ENCODE measurements around the gene OR56A1. TPM values are rescaled to one million over a fixed set of nuclear protein-coding genes. Genes with fewer than 3 reads are reported as not detected.

The OR56A1 gene
- total and polyA plus RNA-seq, 2 donors (not counting 1 experiment from before 2014, with no cell fraction given) = not detected

DNA sequence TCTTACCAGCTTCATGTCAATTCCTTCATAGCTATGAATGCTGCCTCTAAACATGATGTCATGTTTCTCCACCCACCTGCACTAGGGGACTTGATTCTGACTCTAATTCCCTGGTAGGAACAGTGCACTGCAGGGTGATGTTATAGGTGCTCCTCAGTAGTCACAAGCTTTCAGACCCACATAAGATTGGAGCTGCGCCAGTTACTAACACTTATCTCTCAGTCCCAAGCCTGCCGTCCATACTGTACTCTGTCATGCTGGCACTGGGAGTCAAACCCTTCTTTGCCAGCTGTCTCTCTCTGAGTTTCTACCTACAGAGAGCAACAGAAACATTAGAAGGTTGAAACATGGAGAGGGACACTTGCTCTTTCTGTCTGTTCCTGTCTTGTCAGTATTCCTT, 5.5 kb downstream of the OR56A1 start:
- Histone ChIP-seq H3K27ac (ENCODE audit: low read length in 2 of 2) (no peak overlapping the region), H3K36me3 (replicated peaks in 1 of 2; ENCODE audit: control extremely low read depth in 1 of 2, control insufficient read depth in 1 of 2, extremely low read depth in 1 of 2, insufficient read depth in 2 of 2, low read length in 1 of 2) (no peaks in the 10 kb centered on the region), H4K20me1 (ENCODE audit: control insufficient read depth, insufficient read depth, low read length, poor library complexity, severe bottlenecking) (no peaks in the 10 kb centered on the region), H3K27me3 (replicated peaks in 1 of 4; ENCODE audit: control extremely low read depth in 1 of 4, control insufficient read depth in 3 of 4, insufficient read depth in 4 of 4, low read length in 3 of 4) (no peaks in the 10 kb centered on the region), H3K4me2 (replicated peaks; ENCODE audit: low read depth, low read length, poor library complexity, severe bottlenecking) (no peak overlapping the region), H3K9ac (ENCODE audit: low read length) (no peak overlapping the region), H3K9me3 (ENCODE audit: control extremely low read depth in 1 of 3, control insufficient read depth in 2 of 3, insufficient read depth in 1 of 3, low read length in 2 of 3) (no peaks in the 10 kb centered on the region), H3K4me3 (ENCODE audit: control extremely low read depth in 1 of 5, extremely low read depth in 1 of 5, insufficient read depth in 1 of 5, low read depth in 2 of 5, low read length in 4 of 5) (no peak overlapping the region), H3K4me1 (ENCODE audit: control insufficient read depth in 2 of 2, insufficient read depth in 2 of 2, low read length in 2 of 2) (no peaks in the 10 kb centered on the region), H3K79me2 (ENCODE audit: control insufficient read depth, insufficient read depth, low read length) (no peaks in the 10 kb centered on the region), H2AFZ (ENCODE audit: insufficient read depth, low read depth, low read length, poor library complexity, severe bottlenecking) (no peak overlapping the region)
- ChIA-PET POLR2A (no interaction called here), CTCF (interaction anchor here (2.3 kb wide), 1 partner anchor 328 kb away, joined by 11 read pairs; no protein-coding TSS in a partner anchor)
- H3K9me3 Mint-ChIP-seq (ENCODE audit: insufficient read depth) = no peaks in the 10 kb centered on the region
- TF ChIP-seq, protein P1, sequence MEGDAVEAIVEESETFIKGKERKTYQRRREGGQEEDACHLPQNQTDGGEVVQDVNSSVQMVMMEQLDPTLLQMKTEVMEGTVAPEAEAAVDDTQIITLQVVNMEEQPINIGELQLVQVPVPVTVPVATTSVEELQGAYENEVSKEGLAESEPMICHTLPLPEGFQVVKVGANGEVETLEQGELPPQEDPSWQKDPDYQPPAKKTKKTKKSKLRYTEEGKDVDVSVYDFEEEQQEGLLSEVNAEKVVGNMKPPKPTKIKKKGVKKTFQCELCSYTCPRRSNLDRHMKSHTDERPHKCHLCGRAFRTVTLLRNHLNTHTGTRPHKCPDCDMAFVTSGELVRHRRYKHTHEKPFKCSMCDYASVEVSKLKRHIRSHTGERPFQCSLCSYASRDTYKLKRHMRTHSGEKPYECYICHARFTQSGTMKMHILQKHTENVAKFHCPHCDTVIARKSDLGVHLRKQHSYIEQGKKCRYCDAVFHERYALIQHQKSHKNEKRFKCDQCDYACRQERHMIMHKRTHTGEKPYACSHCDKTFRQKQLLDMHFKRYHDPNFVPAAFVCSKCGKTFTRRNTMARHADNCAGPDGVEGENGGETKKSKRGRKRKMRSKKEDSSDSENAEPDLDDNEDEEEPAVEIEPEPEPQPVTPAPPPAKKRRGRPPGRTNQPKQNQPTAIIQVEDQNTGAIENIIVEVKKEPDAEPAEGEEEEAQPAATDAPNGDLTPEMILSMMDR (IDR thresholded peaks at IDR 0.05) = no peak
- TF ChIP-seq EZH2 (IDR thresholded peaks at IDR 0.05; ENCODE audit: borderline replicate concordance, insufficient read depth, low read depth, low read length, poor library complexity, severe bottlenecking) = no peak
- no peak for ATAC-seq (ENCODE audit: low read depth)
- H3K27me3 Mint-ChIP-seq = peaks cover 21% of the 10 kb centered on the region
- no peak for DNase-seq
- intact Hi-C loops (cut with micrococcal nuclease) = no loop called here
- no CpG with 5 or more reads among the region's 2 CpGs for WGBS (ENCODE audit: insufficient coverage)
- no peak overlapping the region for H3K27ac Mint-ChIP-seq
- no peaks in the 10 kb centered on the region for H3K4me1 Mint-ChIP-seq
- H3K4me3 Mint-ChIP-seq = no peak overlapping the region

DNA sequence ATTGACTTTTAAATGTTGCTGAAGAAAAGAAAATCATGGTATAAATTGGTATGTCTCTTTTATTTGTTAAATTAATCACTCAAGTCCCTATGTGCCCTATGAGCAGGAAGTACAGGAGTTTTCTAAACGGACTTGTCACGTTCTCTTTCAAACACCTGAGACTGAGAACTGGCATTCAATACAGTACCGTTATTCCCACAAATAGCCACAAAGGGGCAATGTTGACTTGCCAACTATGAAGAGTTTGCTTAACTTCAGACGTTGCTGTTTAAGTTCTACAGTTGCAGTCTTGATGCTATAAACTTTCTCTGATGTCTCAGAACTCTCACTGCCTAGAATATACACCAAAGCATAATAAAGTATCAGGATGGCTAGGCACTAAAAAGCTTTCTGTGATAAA, 7.6 kb downstream of the OR56A1 start:
- H3K9ac ChIP-seq (ENCODE audit: low read length) = no peak overlapping the region
- H2AFZ ChIP-seq (ENCODE audit: insufficient read depth, low read depth, low read length, poor library complexity, severe bottlenecking) = no peak overlapping the region
- no peaks in the 10 kb centered on the region for H3K9me3 ChIP-seq (ENCODE audit: control extremely low read depth in 1 of 3, control insufficient read depth in 2 of 3, insufficient read depth in 1 of 3, low read length in 2 of 3)
- no peak for TF ChIP-seq EZH2 (IDR thresholded peaks at IDR 0.05; ENCODE audit: borderline replicate concordance, insufficient read depth, low read depth, low read length, poor library complexity, severe bottlenecking)
- TF ChIP-seq, protein P1 (IDR thresholded peaks at IDR 0.05) = peak; percentile 35
- no peak overlapping the region for H3K27ac ChIP-seq (ENCODE audit: low read length in 2 of 2)
- no peaks in the 10 kb centered on the region for H3K79me2 ChIP-seq (ENCODE audit: control insufficient read depth, insufficient read depth, low read length)
- Mint-ChIP-seq H3K9me3 (ENCODE audit: insufficient read depth) (no peaks in the 10 kb centered on the region), H3K4me3 (no peak overlapping the region), H3K4me1 (no peaks in the 10 kb centered on the region), H3K27ac (no peak overlapping the region), H3K27me3 (peaks cover 25% of the 10 kb centered on the region)
- ChIA-PET POLR2A (no interaction called here), CTCF (interaction anchor here (1.0 to 2.3 kb wide), 5 partner anchors 292 to 340 kb away, joined by 4 to 11 read pairs (median 6); no protein-coding TSS in a partner anchor)
- no peak overlapping the region for H3K4me2 ChIP-seq (replicated peaks; ENCODE audit: low read depth, low read length, poor library complexity, severe bottlenecking)
- no CpG with 5 or more reads among the region's 4 CpGs for WGBS (ENCODE audit: insufficient coverage)
- DNase-seq (peak; percentile 25), ATAC-seq (ENCODE audit: low read depth) (no peak)
- H3K4me3 ChIP-seq (ENCODE audit: control extremely low read depth in 1 of 5, extremely low read depth in 1 of 5, insufficient read depth in 1 of 5, low read depth in 2 of 5, low read length in 4 of 5) = no peak overlapping the region
- no peaks in the 10 kb centered on the region for H4K20me1 ChIP-seq (ENCODE audit: control insufficient read depth, insufficient read depth, low read length, poor library complexity, severe bottlenecking)
- intact Hi-C loops (cut with micrococcal nuclease) = no loop called here
- H3K4me1 ChIP-seq (ENCODE audit: control insufficient read depth in 2 of 2, insufficient read depth in 2 of 2, low read length in 2 of 2) = no peaks in the 10 kb centered on the region
- no peaks in the 10 kb centered on the region for H3K36me3 ChIP-seq (replicated peaks in 1 of 2; ENCODE audit: control extremely low read depth in 1 of 2, control insufficient read depth in 1 of 2, extremely low read depth in 1 of 2, insufficient read depth in 2 of 2, low read length in 1 of 2)
- H3K27me3 ChIP-seq (replicated peaks in 1 of 4; ENCODE audit: control extremely low read depth in 1 of 4, control insufficient read depth in 3 of 4, insufficient read depth in 4 of 4, low read length in 3 of 4) = no peaks in the 10 kb centered on the region
